Fibroblast of villous mesenchyme (primary cell): Measurements from ENCODE around the gene RCCD1. TPM values are rescaled to one million over a fixed set of nuclear protein-coding genes. Genes with fewer than 3 reads are reported as not detected.

Experiments
- DNase-seq: peaks from one replicate; pipeline ENCODE4 v3.0.0-alpha.2; 2010; ENCODE audit warnings: low read depth
- H3K4me3 ChIP-seq: 2 replicates; pipeline ENCODE4 v1.5.1; 2011; ENCODE audit warnings: low read depth, mild to moderate bottlenecking, low read length
- total RNA-seq: library from RNA; depleted of rRNA; stranded (reverse); fragments of >200 nt; gene quantifications from 2 replicates; pipeline ENCODE4 v1.2.3, GENCODE V29; 2012
- TF ChIP-seq, protein P1 (sequence below): IDR thresholded peaks from 2 replicates; pipeline ENCODE4 v1.5.1; 2012; ENCODE audit warnings: low read depth, mild to moderate bottlenecking, low read length; ENCODE audit not compliant: insufficient read depth

Gene RCCD1
- total RNA-seq, 1 donor = 14.7 TPM

DNA sequence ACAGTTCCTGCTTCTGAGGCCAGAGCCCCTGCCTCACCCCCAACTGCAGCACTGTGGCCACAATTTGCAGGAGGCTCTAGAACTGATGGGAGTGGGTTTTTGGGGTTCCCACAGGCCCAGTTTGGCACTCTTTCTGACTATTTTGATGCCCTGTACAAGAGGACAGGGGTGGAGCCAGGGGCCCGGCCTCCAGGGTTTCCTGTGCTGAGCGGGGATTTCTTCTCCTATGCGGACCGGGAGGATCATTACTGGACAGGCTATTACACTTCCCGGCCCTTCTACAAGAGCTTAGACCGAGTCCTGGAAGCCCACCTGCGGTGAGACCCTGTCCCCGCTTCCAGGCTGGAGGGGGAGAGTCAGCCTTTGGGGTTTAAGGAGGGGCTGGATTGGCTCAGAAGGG, 44.7 kb upstream of the RCCD1 start:
- no peak overlapping the region for H3K4me3 ChIP-seq
- no peak for DNase-seq
- TF ChIP-seq, protein P1, sequence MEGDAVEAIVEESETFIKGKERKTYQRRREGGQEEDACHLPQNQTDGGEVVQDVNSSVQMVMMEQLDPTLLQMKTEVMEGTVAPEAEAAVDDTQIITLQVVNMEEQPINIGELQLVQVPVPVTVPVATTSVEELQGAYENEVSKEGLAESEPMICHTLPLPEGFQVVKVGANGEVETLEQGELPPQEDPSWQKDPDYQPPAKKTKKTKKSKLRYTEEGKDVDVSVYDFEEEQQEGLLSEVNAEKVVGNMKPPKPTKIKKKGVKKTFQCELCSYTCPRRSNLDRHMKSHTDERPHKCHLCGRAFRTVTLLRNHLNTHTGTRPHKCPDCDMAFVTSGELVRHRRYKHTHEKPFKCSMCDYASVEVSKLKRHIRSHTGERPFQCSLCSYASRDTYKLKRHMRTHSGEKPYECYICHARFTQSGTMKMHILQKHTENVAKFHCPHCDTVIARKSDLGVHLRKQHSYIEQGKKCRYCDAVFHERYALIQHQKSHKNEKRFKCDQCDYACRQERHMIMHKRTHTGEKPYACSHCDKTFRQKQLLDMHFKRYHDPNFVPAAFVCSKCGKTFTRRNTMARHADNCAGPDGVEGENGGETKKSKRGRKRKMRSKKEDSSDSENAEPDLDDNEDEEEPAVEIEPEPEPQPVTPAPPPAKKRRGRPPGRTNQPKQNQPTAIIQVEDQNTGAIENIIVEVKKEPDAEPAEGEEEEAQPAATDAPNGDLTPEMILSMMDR = no peak

DNA sequence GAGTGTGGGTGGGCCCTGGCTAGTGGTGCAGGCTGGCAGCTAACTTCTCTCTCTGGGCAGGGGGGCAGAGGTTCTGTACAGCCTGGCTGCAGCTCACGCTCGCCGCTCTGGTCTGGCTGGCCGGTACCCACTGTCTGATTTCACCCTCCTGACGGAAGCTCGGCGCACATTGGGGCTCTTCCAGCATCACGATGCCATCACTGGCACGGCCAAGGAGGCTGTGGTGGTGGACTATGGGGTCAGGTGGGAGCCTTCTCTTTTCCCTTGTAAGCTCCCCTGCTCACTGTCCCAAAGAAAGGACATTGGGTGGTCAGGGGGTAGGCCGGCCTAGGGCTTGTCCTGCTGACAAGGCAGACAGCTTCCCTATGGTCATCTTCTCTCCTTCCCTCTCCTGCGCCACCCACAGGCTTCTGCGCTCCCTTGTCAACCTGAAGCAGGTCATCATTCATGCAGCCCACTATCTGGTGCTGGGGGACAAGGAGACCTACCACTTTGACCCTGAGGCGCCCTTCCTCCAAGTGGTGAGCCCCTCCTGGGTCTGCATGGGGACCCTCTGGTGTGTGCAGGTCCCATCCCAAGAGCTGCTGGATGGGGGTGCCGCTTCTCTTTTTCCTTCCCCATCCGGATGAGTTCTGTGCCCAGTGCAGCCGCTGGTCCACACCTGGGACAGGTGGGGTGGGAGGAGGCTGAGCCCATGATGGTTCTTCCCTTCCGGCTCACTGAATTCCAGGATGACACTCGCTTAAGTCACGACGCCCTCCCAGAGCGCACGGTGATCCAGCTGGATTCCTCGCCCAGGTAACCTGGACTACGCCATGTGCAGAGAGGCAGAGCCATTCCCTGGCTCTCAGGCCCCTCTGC, 44.0 kb upstream of the RCCD1 start:
- DNase-seq = no peak
- no peak overlapping the region for H3K4me3 ChIP-seq
- TF ChIP-seq, protein P1 = no peak

DNA sequence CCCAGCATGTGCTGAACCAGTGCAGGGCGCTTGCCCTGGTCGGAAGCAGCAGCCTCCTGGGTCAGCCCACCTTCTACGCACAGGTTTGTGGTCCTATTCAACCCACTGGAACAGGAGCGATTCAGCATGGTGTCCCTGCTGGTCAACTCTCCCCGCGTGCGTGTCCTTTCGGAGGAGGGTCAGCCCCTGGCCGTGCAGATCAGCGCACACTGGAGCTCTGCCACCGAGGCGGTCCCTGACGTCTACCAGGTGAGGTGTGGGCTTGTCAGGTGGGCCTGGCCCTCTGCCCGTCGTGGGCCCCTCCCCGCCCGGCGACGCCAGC, 43.4 kb upstream of the RCCD1 start:
- no peak overlapping the region for H3K4me3 ChIP-seq
- DNase-seq = no peak
- TF ChIP-seq, protein P1 = no peak

DNA sequence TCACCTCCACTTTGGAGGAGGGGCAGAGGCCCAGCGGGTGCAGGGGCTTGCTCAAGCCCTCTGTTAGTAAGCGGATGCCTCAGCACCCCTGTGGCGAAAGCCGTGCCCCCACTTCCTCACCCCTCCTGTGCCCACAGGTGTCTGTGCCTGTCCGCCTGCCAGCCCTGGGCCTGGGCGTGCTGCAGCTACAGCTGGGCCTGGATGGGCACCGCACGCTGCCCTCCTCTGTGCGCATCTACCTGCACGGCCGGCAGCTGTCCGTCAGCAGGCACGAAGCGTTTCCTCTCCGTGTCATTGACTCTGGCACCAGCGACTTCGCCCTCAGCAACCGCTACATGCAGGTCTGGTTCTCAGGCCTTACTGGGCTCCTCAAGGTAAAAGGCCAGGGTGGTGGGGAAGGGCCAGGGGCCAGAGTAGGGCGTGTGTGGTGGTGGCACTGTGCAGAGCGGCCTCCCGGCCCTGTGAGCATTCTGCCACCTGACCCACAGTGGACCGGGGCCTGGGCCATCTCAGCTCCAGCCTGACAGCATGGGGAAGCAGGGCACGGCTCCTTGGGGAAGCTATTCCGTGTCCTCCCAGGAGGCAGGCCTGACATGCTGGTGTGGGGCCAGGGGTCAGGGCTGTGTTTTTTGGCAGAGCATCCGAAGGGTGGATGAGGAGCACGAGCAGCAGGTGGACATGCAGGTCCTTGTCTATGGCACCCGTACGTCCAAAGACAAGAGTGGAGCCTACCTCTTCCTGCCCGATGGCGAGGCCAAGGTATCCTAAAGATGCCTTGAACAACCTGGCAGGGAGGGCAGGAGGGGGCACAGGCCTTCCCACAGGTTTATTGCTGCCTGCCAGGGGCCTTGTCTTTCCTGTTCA, 42.5 kb upstream of the RCCD1 start:
- no peak for DNase-seq
- H3K4me3 ChIP-seq = no peak overlapping the region
- TF ChIP-seq, protein P1 = no peak

DNA sequence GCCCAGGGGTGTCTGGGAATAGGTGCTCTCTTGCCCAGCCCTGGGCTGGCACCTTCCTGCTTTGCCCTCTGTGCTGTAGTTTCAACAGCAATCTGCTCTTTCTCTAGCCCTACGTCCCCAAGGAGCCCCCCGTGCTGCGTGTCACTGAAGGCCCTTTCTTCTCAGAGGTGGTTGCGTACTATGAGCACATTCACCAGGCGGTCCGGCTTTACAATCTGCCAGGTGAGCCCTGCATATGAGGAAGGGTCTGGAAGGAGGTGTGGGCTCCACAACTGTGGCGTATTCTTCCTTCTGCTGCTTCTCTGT, 42.0 kb upstream of the RCCD1 start:
- TF ChIP-seq, protein P1 = no peak
- no peak overlapping the region for H3K4me3 ChIP-seq
- DNase-seq = no peak

DNA sequence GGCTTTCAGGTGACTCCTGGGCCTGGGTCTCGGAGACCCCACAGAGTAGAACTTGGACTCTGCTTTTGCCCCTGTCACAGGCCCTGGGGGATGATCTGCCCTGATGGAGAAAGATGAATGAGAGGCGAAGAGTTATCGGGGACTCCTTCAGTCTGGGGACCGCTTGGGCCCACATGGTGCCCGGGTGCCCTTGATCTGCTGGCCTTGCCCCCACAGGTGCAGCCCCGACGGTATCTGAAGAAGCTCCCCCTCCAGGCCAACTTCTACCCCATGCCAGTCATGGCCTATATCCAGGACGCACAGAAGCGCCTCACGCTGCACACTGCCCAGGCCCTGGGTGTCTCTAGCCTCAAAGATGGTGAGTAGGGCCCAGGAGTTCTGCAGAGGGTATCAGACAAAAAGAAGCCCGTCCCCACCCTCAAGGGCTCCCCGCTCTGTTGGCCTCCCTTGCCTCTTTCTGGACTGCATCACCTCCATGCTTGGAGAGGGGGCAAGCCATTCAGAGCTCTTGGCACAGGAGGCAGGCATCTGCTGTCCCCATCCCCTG, 41.2 kb upstream of the RCCD1 start:
- TF ChIP-seq, protein P1 = no peak
- no peak overlapping the region for H3K4me3 ChIP-seq
- DNase-seq = no peak
